GM18909 (cell line): ENCODE data around the gene STX18.
"Not testable (repeated sequence)": the region's sequence is repeated elsewhere in the genome, so short reads cannot be mapped to it uniquely, and the experiment has no call there.

Source experiments
- ATAC-seq: cut with Tn5 transposase; IDR thresholded peaks from one replicate; pipeline ENCODE4 v1.9.1; 2021; ENCODE audit warnings: mild to moderate bottlenecking; ENCODE audit not compliant: unreplicated experiment, poor library complexity

The STX18 gene

DNA sequence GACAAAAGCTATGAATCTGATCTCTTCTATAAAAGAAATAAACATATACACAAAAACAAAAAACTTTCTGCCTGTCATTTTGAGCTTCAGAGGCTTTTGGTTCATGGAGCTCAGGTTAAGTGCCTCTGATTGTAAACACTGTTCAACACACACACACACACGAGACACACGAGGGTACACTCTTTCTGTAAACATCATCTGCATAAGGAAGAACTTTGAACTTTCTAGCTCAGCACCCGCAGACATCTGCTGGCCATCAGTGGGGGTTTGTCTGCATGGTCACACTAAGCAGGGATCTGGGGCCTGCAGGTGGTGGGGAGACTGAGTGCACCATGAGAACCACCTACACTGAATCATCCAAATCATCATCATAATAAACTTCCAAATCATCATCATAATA, 54.9 kb downstream of the STX18 start:
- ATAC-seq: no peak

DNA sequence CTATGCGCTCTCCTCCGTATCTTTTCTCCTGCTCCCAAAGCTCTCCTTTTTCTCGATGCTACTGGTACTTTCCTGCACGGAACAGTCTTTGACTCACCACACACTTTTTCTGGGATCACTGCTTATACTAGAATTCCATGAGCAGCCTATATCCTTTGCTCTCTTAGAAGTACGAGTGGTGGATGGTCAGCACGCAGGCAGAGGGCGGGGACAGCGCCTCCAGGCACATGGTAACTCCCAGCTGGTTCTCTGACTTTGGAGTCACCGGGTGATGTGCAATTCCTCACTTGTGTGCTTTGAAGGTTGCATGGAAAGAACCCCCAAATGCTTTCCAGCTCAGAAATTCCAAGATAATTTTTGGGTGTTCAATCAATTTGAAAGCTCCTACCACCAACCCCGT, 56.0 kb downstream of the STX18 start:
- ATAC-seq: no peak

DNA sequence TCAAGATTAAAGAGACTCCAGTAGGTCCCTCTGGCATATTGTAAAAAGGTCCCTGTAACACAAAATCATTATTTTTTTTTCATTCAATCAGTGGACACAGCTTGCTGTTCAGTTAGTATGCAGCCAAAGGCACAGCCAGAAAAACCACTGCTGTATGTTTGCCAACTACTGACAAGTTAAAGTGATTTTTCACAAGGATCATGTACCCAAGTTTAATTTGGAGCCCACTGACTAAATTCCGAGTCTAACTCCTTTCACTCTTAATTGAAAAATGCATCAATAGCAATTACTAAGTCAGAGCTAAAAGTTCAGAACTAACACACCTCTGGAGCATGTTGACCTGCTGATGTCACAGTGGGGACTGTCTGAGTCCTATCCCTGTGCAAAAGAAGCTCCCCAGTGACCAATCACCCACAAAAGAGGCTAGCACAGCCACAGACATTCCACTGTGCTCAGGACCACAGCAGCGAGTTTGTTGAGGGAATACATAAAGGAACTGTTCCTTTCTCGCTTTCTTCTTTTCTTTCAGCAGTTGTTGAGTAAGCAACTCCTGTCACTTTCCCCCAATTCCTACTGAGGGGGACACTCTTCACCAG, 60.4 kb downstream of the STX18 start:
- no peak for ATAC-seq

DNA sequence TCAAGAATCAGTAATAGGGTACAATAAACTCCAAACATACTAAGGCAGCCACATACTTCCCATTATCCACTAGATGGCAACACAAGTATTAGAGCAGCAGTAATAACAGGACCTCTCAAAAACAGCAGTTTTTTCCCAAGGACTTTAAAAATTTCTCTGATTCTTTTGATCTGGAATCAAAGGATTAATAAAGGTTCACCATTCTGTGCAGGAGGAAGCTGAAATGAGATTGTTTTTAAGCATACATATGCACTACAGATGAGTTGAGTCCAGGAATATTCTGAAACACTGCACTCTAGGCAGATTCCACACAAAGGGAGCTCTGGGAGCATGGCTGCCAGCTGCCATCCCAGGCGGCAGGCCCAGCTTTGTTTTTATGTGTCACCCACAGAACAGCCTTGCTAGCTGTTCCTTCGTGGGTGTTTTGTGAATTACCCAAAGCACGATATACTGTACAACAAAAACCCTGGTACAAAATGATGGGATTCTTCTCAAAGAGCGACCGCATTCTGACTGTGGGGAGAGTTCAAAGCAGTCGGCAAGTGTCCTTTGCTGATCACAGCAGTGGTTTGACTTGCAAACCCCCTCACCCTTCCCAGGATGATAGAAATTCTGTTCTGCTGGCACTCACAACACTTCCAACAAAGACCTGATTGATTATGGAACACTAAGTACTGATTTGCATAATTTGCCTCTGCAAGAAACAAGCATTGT, 61.0 kb downstream of the STX18 start:
- ATAC-seq: no peak

DNA sequence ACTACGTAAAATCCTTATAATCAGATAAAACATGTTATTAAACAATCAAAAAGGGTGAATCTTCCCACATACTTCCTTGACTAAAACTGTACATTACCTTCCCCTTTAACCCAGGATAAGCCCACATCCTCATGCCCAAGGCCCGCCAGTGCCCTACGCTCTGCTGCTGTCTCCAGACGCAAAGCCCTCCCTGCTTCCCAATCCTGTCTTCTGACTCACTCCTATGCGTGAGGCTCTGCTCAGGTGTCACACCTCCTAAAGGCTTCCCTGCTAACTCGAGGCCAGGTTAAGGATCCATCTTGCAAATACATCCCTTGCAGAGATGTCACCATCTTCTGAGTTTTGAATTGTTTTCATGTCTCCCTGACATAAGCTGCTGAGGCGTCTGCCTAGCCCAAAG, 61.6 kb downstream of the STX18 start:
- ATAC-seq: no peak

DNA sequence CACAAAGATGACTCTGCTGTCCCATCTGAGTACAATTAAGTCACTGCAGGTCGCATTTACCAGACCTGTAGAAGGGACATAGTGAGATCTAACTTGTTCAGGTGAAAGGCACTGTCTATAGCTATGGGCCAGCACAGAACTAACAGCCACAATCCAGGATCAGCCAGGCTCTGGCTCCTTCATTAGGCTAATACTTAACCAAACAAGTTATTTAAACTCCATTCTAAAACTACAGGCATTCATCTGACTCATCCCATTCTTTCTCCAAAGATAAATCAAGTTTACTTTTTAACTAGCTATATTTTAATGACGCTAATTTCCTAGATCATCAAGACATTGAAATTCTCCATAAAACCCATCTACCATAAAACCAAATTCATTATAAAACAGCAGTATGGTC, 62.5 kb downstream of the STX18 start:
- ATAC-seq: no peak

DNA sequence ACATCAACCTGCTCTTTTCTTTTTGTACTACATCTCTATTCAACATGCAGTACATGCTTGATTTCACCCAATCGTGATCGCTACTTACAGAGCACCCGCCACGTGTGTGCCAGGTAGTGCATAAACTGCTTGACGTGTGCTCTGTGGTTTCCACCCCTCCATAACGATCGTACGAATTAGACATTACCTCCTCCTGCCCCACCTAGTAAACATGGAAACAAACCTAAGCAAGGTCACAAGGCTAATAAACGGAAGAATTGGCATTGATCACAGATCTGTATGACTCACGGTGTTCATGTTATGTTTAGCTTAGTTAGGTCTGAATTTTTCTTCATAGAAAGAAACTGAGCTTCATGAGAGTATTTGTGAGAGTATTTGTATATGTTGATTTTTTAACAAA, 64.1 kb downstream of the STX18 start:
- no peak for ATAC-seq

DNA sequence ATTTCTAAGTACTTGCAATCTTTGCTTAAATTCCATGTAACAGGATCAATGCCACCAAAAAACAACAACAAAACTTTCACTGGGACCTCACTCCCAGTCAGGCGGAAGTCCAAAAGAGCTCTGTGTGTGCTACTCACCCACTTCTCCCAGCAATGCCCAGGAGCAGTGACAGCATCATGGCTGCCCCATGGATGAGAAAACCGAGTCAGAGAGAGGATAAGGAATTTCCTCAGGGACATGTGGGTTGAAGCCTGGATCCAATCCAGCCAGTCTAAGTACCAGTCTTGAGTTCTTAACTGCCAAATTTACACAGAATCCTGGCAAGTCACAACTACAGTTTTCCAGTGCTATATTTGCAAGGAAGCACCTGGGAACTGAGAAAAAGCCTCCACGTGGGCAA, 64.5 kb downstream of the STX18 start:
- ATAC-seq: no peak

DNA sequence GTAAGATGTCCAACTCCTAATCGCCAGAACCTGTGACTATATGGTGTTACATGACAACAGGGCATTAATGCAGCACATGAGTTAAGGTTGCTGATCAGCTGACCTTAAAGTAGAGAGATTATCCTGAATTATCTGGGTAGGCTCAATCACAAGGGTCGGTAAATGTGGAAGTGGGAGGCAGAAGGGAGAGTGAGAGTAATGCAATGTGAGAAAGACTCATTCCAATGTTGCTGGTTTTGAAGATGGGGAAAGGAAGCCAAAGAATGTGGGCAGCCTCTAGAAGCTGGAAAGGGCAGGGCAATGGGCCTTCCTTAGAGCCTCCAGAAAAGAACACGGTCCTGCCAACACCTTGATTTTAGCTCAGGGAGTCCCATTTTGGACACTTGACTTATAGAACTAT, 67.4 kb downstream of the STX18 start:
- ATAC-seq: no peak

DNA sequence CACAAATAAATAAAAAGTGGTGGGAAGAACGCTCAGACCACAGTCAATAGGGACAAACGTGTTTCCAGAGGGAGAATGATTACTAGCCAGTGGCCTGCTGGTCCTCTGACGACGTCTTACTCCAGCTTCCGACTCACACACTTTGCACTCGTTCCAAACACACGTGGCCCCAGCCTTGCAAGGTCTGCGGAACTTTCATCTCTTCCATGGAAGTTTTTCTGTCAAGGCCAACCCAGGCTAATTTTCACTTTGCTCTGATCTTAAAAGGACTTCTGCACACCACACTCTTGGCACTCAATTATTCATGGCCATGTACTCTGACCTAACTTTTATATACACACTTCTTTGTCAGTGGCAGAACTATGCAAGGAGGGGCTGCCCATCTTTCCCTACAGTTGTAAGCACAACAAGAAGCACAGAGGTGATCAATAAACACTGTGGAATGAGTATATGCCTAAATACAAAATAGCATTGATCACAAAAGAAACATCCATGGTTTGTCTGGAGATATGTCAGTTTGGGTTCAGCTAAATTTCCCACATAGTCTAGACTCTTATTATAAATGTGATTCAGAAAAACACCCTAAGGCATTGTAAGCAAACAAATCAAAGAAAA, 69.4 kb downstream of the STX18 start:
- ATAC-seq: no peak

DNA sequence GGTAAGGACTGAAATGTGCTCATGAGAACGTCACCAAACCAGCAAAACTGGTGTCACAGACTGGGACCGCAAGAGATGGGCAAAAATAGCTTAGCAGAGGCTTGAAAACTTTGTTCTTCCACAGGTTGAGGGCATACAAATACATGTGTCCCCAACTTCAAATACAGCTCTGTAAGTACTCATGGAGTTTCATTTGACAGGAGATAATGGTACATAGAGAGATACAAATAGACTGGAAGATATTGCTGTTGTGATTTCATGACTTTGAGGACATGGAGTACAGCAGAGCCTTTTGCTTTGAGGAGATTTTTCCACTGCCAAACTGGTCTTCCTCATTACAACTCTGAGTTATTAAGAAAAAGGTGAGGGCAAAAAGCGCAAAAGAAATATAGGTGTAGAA, 70.7 kb downstream of the STX18 start:
- no peak for ATAC-seq

DNA sequence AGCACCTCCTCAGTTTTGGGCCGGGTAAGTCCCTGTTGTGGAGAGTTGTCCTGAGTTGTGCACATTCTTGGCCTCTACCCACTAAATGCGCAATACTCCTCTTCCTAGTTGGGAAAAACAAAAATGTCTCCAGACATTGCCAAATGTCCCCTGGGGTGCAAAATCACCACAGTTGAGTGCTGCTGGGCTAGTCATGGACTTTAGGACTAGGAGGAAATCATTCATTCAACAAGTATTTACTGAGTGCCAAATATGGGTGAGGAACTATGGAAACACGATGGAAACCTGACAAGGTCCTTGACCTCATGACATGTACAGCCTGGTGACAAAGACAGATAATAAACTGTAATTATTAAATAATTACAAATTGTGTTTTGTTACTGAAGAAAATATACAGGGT, 71.6 kb downstream of the STX18 start:
- no peak for ATAC-seq

DNA sequence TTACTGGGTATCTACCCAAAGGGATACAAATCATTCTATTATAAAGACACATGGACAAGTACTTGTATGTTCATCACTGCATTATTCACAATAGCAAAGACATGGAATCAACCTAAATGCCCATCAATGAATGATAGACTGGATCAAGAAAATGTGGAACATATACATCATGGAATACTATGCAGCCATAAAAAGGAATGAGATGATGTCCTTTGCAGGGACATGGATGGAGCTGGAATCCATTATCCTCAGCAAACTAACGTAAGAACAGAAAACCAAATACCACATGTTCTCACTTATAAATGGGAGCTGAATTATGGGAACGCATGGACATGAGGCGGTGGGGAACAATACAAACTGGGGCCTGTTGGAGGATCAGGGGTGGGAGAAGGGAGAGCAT, 76.6 kb downstream of the STX18 start:
- not testable (repeated sequence) for ATAC-seq

DNA sequence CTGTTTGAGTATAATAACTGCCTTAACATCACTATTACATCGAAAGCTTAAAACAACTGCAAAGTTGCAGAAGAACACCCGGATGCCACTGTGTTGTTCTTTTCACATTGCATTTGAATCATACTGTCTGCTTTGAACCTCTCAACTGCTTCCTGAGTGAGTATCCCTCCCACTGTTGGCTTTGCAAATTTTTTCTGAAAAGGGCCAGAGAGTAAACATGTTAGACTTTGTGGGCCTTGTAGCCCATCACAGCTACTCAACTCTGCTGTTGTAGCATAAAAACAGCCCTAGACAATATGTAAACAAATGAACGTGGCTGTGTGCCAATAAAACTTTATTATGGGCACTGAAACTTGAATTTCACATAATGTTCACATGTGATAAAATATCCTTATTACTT, 78.9 kb downstream of the STX18 start:
- ATAC-seq: no peak

DNA sequence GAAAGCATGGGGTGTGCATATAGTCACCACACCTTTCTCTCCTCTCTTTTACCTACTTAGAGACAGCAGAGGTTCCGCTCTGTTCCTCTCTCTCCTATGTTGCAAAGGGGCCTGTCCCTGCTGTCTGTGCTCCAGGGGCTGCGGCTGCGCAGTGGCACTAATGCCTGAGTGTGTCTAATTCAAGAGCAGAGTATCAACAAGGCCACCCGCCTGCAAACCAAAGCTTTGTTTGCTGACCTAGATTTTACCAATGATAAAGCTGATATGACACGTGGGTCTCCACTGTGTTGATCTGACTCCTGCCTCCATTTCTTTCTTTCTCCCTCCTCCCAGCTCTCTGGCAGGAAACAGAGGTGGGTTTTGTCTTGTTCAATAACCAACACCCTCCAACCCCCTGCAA, 80.0 kb downstream of the STX18 start:
- no peak for ATAC-seq

DNA sequence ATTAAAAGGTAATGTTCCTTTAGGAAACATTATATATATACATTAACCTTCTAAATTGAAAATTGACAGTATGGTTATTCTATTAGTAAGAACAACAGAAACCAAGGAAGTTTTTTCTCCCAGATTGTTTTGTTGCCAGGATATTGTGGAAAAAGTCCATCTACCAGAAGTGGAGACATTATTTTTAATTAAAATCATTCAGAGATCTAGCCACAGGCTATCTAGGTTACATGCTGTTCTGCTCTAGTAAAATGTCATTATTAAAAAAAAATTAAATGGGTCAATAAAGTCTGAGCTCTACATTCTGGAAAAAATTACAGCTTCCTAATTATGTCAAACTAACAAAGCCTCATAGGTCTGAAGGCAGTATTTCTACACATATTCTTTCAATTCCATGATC, 80.7 kb downstream of the STX18 start:
- no peak for ATAC-seq

DNA sequence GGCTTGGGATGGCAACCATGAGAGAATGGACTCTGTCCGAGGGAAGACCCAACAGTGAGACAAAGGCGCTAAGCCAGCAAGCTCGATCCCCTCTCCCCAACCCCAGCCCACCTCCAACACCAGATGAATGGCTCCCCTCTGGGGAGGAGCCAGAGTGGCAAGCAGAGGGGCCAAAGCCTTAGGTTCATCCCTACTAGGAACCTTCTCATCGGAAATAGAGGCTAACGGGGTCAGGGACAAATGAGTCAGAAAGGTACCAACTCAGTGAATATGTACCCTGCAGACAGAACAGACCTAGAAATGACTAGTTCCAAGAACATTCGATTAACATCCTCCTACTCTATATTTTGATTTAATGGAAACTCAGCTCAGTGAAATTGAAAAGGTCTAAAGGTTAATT, 81.1 kb downstream of the STX18 start:
- no peak for ATAC-seq

DNA sequence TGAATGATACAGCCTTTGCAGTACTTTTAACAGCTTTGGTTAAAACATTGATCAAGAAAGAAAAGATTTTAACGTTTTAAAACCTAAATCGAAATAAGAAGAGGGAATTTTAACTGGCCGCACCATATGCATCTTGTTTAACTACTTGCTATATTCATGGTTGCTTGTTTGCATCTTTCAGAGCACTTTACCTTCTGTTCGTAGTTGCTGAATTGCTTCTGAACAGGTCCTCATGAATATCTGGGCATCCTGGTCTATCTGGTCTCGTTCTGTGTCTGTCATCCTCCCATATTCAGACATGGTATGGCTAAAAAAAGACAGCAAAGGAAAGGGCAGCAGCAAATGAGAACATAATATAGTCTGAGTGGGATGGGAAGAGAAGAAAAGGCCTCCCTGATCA, 82.7 kb downstream of the STX18 start:
- no peak for ATAC-seq

DNA sequence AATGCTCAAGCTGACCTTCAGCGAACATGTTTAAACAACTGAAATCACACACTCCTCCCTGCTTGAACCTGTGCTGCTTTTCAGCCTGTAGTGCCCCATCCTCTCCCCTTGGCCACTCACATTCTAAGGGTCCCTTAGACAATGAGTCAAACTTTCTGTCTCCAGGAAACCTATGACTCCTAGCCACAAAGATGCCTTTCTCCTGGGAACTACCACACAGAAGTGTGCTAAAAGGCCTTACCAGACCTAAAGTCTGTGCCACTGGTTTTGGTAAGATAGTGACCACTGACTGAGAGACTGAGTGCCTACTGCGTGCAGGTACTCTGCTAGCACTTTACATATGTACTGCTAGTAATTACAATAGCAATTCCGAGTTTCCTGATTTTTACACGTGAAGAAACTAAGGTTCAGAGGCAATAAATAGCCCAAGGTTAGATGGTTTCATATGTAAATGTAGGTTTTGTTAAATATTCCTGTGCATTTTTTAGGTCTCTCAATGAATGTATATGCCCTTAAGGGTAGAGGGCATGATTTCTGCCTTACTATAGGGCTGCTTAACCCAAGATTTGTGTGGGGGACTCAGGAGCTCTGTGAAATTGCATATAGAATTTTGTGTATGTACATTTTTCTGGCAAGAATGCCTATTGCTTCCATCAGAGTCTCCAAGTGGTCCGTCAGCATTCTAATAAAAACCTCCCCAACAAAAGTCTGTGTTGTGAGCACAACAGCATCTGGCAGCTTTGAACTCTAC, 83.9 kb downstream of the STX18 start:
- ATAC-seq: no peak

DNA sequence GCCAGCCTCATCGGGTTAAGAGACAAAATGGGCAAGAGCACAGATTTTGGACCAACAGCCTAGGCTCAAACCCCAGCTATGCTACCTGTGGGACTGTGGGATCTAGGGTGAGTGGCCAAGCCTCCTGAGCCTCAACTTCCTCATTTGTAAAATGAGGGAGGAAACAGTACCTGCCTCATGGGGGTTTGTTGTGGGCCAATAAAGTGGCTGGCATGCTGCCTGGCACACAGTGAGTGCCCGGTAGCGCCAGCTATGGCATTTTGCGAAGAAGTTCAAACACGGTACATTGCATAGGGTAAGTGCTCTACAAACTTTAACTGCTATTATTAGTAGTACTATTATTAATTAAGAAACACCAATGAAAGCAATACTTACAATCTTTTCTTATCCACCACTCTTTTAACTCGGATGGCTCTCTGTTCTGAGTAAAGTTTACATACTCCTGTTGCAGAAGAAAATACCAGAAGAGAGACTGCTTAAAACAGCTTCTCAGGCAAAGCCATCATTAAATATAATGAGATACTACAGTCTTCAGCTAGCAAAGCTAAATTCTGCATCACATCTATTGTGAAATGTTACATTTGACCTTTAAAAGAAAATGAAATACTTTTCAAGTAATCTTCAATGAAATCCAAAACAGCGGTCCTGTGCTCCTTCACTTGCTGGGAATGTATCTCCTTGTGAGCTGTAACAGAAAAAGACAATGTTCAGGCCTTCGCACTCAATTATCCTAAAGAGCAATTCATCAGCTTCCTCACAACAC, 84.9 kb downstream of the STX18 start:
- no peak for ATAC-seq

DNA sequence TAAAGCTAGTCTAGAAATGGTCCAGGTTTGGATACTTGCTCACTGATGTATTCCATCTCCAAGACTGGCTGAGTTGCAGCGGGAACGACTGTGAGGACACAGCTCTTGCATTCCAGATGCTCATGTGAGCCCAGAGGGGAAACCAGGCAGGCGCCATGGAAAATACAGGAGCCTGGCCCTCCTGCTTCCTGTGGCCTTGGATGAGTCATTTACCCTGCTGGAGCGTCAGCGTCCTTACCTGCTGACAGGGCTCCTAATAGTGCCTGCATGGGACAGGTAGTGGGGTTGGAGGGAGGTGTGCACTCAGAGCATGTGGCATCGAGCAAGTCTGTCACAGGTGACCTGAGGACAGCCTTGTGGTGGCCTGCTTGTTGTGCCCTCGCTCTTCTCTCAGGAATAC, 85.5 kb downstream of the STX18 start:
- ATAC-seq: no peak
